ENCODE data around the gene PCDHB16. TPM values are rescaled to one million over a fixed set of nuclear protein-coding genes. Genes with fewer than 3 reads are reported as not detected.
A peak's percentile ranks its signal among the peaks of the same experiment; 100 is the strongest.

Gene PCDHB16
- total RNA-seq, 1 experiment from 2014 or later: 6.5 TPM

DNA sequence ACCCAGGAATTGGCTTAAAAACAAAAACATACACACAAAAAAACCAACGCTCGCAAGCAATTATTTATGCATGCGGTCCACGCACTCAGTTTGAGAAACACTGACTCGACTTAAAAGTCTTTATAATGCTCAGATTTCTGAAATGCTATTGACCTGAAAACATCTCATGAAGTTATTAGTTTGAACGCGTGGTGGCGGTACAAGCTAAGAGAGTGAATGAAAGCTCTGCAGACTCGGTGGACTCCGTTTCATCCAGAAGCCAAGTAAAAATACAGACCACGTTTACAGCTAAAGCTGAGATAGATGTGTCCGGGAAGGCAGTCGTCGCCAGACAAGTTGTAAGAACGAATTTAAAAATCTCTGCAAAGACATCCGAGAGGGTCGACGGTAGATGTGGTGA is 32.4 kb upstream of the PCDHB16 start, which contains the start of gene PCDHB6:
Gene PCDHB6, plus strand, starts transcription at position 246 of the 400 bp plus-strand sequence. CDS start 201 bp downstream, outside the sequence.
- no peaks in the 10 kb centered on the region for H3K79me1 ChIP-seq (ENCODE audit: insufficient read depth, low read depth, low read length, poor library complexity, severe bottlenecking)
- no CpG with 5 or more reads among the region's 18 CpGs for WGBS (ENCODE audit: extremely low coverage, insufficient read length, low lambda C conversion rate)
- H3K14ac ChIP-seq (ENCODE audit: insufficient read depth, low read length): no peak within 1 kb of the TSS; the same call in 1 of the 2 replicates
- no peak within 1 kb of the TSS for H3K18ac ChIP-seq (ENCODE audit: insufficient read length, low read depth, low read length)
- no peak within 1 kb of the TSS for H4K8ac ChIP-seq (replicated peaks; ENCODE audit: insufficient read length, low read depth, low read length)
- H3K23ac ChIP-seq (ENCODE audit: insufficient read length, low read depth, low read length): no peak within 1 kb of the TSS
- H2BK15ac ChIP-seq (ENCODE audit: low read depth, low read length): no peak within 1 kb of the TSS
- TF ChIP-seq, protein P1, sequence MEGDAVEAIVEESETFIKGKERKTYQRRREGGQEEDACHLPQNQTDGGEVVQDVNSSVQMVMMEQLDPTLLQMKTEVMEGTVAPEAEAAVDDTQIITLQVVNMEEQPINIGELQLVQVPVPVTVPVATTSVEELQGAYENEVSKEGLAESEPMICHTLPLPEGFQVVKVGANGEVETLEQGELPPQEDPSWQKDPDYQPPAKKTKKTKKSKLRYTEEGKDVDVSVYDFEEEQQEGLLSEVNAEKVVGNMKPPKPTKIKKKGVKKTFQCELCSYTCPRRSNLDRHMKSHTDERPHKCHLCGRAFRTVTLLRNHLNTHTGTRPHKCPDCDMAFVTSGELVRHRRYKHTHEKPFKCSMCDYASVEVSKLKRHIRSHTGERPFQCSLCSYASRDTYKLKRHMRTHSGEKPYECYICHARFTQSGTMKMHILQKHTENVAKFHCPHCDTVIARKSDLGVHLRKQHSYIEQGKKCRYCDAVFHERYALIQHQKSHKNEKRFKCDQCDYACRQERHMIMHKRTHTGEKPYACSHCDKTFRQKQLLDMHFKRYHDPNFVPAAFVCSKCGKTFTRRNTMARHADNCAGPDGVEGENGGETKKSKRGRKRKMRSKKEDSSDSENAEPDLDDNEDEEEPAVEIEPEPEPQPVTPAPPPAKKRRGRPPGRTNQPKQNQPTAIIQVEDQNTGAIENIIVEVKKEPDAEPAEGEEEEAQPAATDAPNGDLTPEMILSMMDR (conservative IDR thresholded peaks at IDR 0.05): peak; percentile 61; the same call in 2 of the 3 replicates
- H3K27ac ChIP-seq (ENCODE audit: insufficient read length, low read depth, low read length): no peak within 1 kb of the TSS
- no peaks in the 10 kb centered on the region for H3K4me1 ChIP-seq (ENCODE audit: insufficient read depth, low read length)
- no peak within 1 kb of the TSS for H4K5ac ChIP-seq (ENCODE audit: insufficient read length, low read depth, low read length)
- Mint-ChIP-seq H3K27ac (no peak within 1 kb of the TSS), H3K27me3 (ENCODE audit: low read depth) (peaks cover 10% of the 10 kb centered on the region), H3K4me3 (no peak within 1 kb of the TSS), H3K4me1 (no peaks in the 10 kb centered on the region), H3K9me3 (peaks cover 27 to 29% of the 10 kb centered on the region in 2 experiments), H3K36me3 (ENCODE audit: insufficient read depth in 1 of 3, low read depth in 3 of 3) (peaks cover 0 to 20% (median 1%) of the 10 kb centered on the region in 3 experiments; a peak in 5 of 7 replicates)
- H2BK20ac ChIP-seq (ENCODE audit: low read depth, low read length, poor library complexity, severe bottlenecking): no peak within 1 kb of the TSS
- no peak within 1 kb of the TSS for H3K4me2 ChIP-seq (ENCODE audit: insufficient read depth, insufficient read length, low read length)
- H2AK5ac ChIP-seq (ENCODE audit: insufficient read length, low read length): no peak within 1 kb of the TSS
- no peak within 1 kb of the TSS for H2AFZ ChIP-seq (ENCODE audit: low read length)
- H3K23me2 ChIP-seq (ENCODE audit: insufficient read length, low read depth, low read length, poor library complexity, severe bottlenecking): no peaks in the 10 kb centered on the region
- no peaks in the 10 kb centered on the region for H4K20me1 ChIP-seq (ENCODE audit: control insufficient read depth, insufficient read depth, insufficient read length)
- H3K9ac ChIP-seq (ENCODE audit: extremely low read depth, insufficient read length, low read length): no peak within 1 kb of the TSS
- no peak within 1 kb of the TSS for H2BK5ac ChIP-seq (ENCODE audit: insufficient read length, low read length)
- no peak within 1 kb of the TSS for H3T11ph ChIP-seq (ENCODE audit: low read length)
- H3K27me3 ChIP-seq (ENCODE audit: insufficient read depth, low read length): no peaks in the 10 kb centered on the region
- no peaks in the 10 kb centered on the region for H3K79me2 ChIP-seq (ENCODE audit: insufficient read depth, low read length)
- H3K56ac ChIP-seq (ENCODE audit: insufficient read length, low read depth, low read length): no peak within 1 kb of the TSS
- H2BK120ac ChIP-seq (ENCODE audit: low read depth, low read length, poor library complexity, severe bottlenecking): no peak within 1 kb of the TSS
- no peak for DNase-seq
- H4K91ac ChIP-seq (ENCODE audit: insufficient read length, low read depth, low read length): no peak within 1 kb of the TSS
- H3K4ac ChIP-seq (ENCODE audit: low read depth, low read length): no peak within 1 kb of the TSS
- H2BK12ac ChIP-seq (ENCODE audit: insufficient read length, low read depth, low read length): no peak within 1 kb of the TSS
- peaks cover 9% of the 10 kb centered on the region for H3K9me3 ChIP-seq (ENCODE audit: control insufficient read depth, low read depth, low read length)
